Lung (tissue), 12 donors: Measurements from ENCODE around the gene BNC1. TPM values are rescaled to one million over a fixed set of nuclear protein-coding genes. Genes with fewer than 3 reads are reported as not detected.

ENCODE experiments used
- ATAC-seq: fragments of 200-7000 bp; cut with Tn5 transposase; one replicate; pipeline ENCODE4 v1.9.1; 2020; ENCODE audit warnings: moderate number of reproducible peaks; ENCODE audit not compliant: insufficient read depth, low FRiP score
- DNase-seq, 3 donors: peaks; one replicate each; pipeline ENCODE4 v3.0.0-alpha.2; 2013 to 2017
- H3K27ac ChIP-seq, 2 donors: one replicate each; pipeline ENCODE4 v1.5.1; 2013; ENCODE audit warnings: mild to moderate bottlenecking in 2 of 2, moderate library complexity in 2 of 2, control low read depth in 1 of 2, inconsistent platforms in 1 of 2, low read depth in 1 of 2, low read length in 1 of 2
- H3K27me3 ChIP-seq, 3 donors: one replicate each; pipeline ENCODE4 v1.5.1; 2013; ENCODE audit warnings: low read length in 2 of 3; ENCODE audit not compliant: control insufficient read depth in 3 of 3, insufficient read depth in 3 of 3
- H3K36me3 ChIP-seq, 4 donors: one replicate each; pipeline ENCODE4 v1.5.1; 2013; ENCODE audit warnings: low read length in 4 of 4, mild to moderate bottlenecking in 1 of 4, moderate library complexity in 1 of 4; ENCODE audit not compliant: control insufficient read depth in 4 of 4, insufficient read depth in 4 of 4
- H3K4me1 ChIP-seq, 5 donors: one replicate each; pipeline ENCODE4 v1.5.1; 2013; ENCODE audit warnings: low read length in 5 of 5, mild to moderate bottlenecking in 2 of 5, moderate library complexity in 1 of 5; ENCODE audit not compliant: control insufficient read depth in 5 of 5, insufficient read depth in 5 of 5
- H3K4me3 ChIP-seq: one replicate; pipeline ENCODE4 v1.5.1; 2013; ENCODE audit warnings: mild to moderate bottlenecking, control low read depth, moderate library complexity
- H3K9ac ChIP-seq, 2 donors: one replicate each; pipeline ENCODE4 v1.5.1; 2013; ENCODE audit warnings: low read length in 2 of 2, control low read depth in 1 of 2; ENCODE audit not compliant: insufficient read depth in 1 of 2
- H3K9me3 ChIP-seq, 4 donors: one replicate each; pipeline ENCODE4 v1.5.1; 2013; ENCODE audit warnings: low read length in 3 of 4, mild to moderate bottlenecking in 1 of 4, moderate library complexity in 1 of 4; ENCODE audit not compliant: control insufficient read depth in 4 of 4, insufficient read depth in 3 of 4
- CTCF ChIP-seq: IDR thresholded peaks from 2 replicates; pipeline ENCODE4 v1.5.1; 2012; ENCODE audit warnings: mild to moderate bottlenecking; ENCODE audit errors: control extremely low read depth, extremely low read depth
- WGBS, 2 donors: extraction: QIAGEN DNeasy Blood & Tissue Kit; methylation state at CpG; one replicate each; pipeline ENCODE4 v1.1.7; 2013; 5-methylcytosine and 5-hydroxymethylcytosine counted together
- polyA plus RNA-seq, 2 donors: library from polyadenylated mRNA; stranded (reverse); fragments of 200-250 nt; gene quantifications; one replicate each; pipeline ENCODE4 v1.2.1, GENCODE V29; 2013
- total RNA-seq, 2 donors: library from RNA; depleted of rRNA in 1 of 2; stranded (reverse); fragments of >200 nt in 1 of 2; gene quantifications; one replicate each; pipeline ENCODE4 v1.2.1, GENCODE V29; 2014 to 2021
- donor health status: control.
- donor health status: control.
- donor health status: Bipolar disorder and iron deficiency.
- donor health status: healthy.
- donor health status: DM: yes; HTN: yes; CAD: no.

BNC1 gene
- total and polyA plus RNA-seq, 4 donors, result 0.23 to 0.93 (median 0.32) TPM

GRCh38 chr15:83303535-83303934 is 19.1 kb upstream of the BNC1 start:
- Histone ChIP-seq H3K9me3 (no peaks in the 10 kb centered on the region), H3K27me3 (no peaks in the 10 kb centered on the region), H3K27ac (no peak overlapping the region), H3K36me3 (no peaks in the 10 kb centered on the region), H3K9ac (no peak overlapping the region), H3K4me3 (no peak overlapping the region), H3K4me1 (peaks cover 0 to 9% (median 0%) of the 10 kb centered on the region in 5 donors)
- 85 to 94% methylated on average over 3 of the region's 3 CpGs for WGBS, 2 donors
- TF ChIP-seq CTCF, result no peak
- ATAC-seq (no peak), DNase-seq (no peak)

GRCh38 chr15:83300826-83301225 is 16.4 kb upstream of the BNC1 start:
- ATAC-seq (no peak), DNase-seq (no peak)
- H3K36me3 ChIP-seq, result no peaks in the 10 kb centered on the region
- H3K4me1 ChIP-seq, result peaks cover 0 to 6% (median 0%) of the 10 kb centered on the region in 5 donors
- peaks cover 0 to 3% (median 0%) of the 10 kb centered on the region in 3 donors for H3K27me3 ChIP-seq
- 96 to 97% methylated on average over 1 of the region's 1 CpG for WGBS, 2 donors
- no peak overlapping the region for H3K27ac ChIP-seq
- H3K9ac ChIP-seq, result no peak overlapping the region
- no peak overlapping the region for H3K4me3 ChIP-seq
- H3K9me3 ChIP-seq, result no peaks in the 10 kb centered on the region
- TF ChIP-seq CTCF, result no peak

- 55 to 66% methylated on average over 3 of the region's 3 CpGs for whole genome bisulfite sequencing, 2 donors
- ATAC-seq (no peak), DNase-seq (no peak)
- no peaks in the 10 kb centered on the region for H3K4me1 ChIP-seq
- no peak overlapping the region for H3K4me3 ChIP-seq
- H3K27me3 ChIP-seq, result peaks cover 0 to 3% (median 0%) of the 10 kb centered on the region in 3 donors
- no peak for TF ChIP-seq CTCF
- no peaks in the 10 kb centered on the region for H3K36me3 ChIP-seq
- no peak overlapping the region for H3K9ac ChIP-seq
- H3K9me3 ChIP-seq, result peaks cover 0 to 2% (median 0%) of the 10 kb centered on the region in 4 donors
- H3K27ac ChIP-seq, result no peak overlapping the region
These were observed 15.0 kb upstream of the BNC1 start for GRCh38 chr15:83299462-83299861.

GRCh38 chr15:83295417-83295816 is 11.0 kb upstream of the BNC1 start:
- 80 to 87% methylated on average over 6 of the region's 6 CpGs for WGBS, 2 donors
- no peak overlapping the region for H3K4me3 ChIP-seq
- H3K4me1 ChIP-seq, result no peaks in the 10 kb centered on the region
- H3K9me3 ChIP-seq, result peaks cover 0 to 2% (median 0%) of the 10 kb centered on the region in 4 donors
- no peak overlapping the region for H3K9ac ChIP-seq
- no peak overlapping the region for H3K27ac ChIP-seq
- DNase-seq (no peak), ATAC-seq (no peak)
- TF ChIP-seq CTCF, result no peak
- H3K27me3 ChIP-seq, result peaks cover 0 to 6% (median 3%) of the 10 kb centered on the region in 3 donors
- no peaks in the 10 kb centered on the region for H3K36me3 ChIP-seq
